ENCODE data around the gene CCDC88A. TPM values are rescaled to one million over a fixed set of nuclear protein-coding genes. Genes with fewer than 3 reads are reported as not detected.

CCDC88A gene
- total RNA-seq, 2 experiments from 2014 or later, result 109 to 110 TPM

GRCh38 chr2:55421326-55421725 lies 1.7 kb upstream of the CCDC88A start:
- Histone ChIP-seq H3K27ac (ENCODE audit: low read depth, low read length, poor library complexity, severe bottlenecking) (peak overlapping the region; percentile 52), H3K4me2 (ENCODE audit: low read length) (peak overlapping the region; percentile 77), H3K79me2 (ENCODE audit: insufficient read depth, low read depth, low read length) (peaks cover 39% of the 10 kb centered on the region), H3K4me3 (ENCODE audit: low read depth, low read length, poor library complexity, severe bottlenecking) (peak overlapping the region; percentile 81), H4K20me1 (ENCODE audit: insufficient read depth, low read length) (peaks cover 10% of the 10 kb centered on the region; the same call in 1 of the 2 replicates), H3K9me3 (ENCODE audit: low read length) (no peaks in the 10 kb centered on the region), H3K36me3 (ENCODE audit: insufficient read depth, low read length) (no peaks in the 10 kb centered on the region), H3K9me2 (ENCODE audit: insufficient read depth, low read length) (no peaks in the 10 kb centered on the region), H2AFZ (ENCODE audit: low read length) (peak overlapping the region; percentile 91), H3K4me1 (ENCODE audit: insufficient read depth, low read length, poor library complexity, severe bottlenecking) (peaks cover 43% of the 10 kb centered on the region)
- intact Hi-C loops (cut with micrococcal nuclease; ENCODE audit: unreplicated experiment), result loop anchor here (2.0 kb wide), 1 partner anchor 139 kb away; no protein-coding TSS in a partner anchor
- DNase-seq (ENCODE audit: low spot score), result no peak
- CTCF ChIA-PET (ENCODE audit: unreplicated experiment), result no interaction called here
- POLR2A ChIA-PET, result interaction anchor here (0.9 to 1.2 kb wide), 3 partner anchors 10 to 77 kb away, joined by 3 to 4 read pairs (median 3); no protein-coding TSS in a partner anchor
- TF ChIP-seq EZH2phosphoT487 (IDR thresholded peaks at IDR 0.05; ENCODE audit: borderline replicate concordance, low read depth, low read length) (no peak), CTCF (conservative IDR thresholded peaks at IDR 0.05; ENCODE audit: low read length) (no peak)
- no TSS peak for BruUV-seq (replicated peaks)

GRCh38 chr2:55420871-55421270 lies 1.2 kb upstream of the CCDC88A start:
- H2AFZ ChIP-seq (ENCODE audit: low read length), result peak overlapping the region; percentile 91
- ChIA-PET POLR2A (interaction anchor here (0.9 to 1.2 kb wide), 4 partner anchors 11 to 99 kb away, joined by 3 to 8 read pairs (median 4); partner anchors contain the start of gene CFAP36), CTCF (ENCODE audit: unreplicated experiment) (no interaction called here)
- BruUV-seq (replicated peaks), result no TSS peak
- H3K36me3 ChIP-seq (ENCODE audit: insufficient read depth, low read length), result peaks cover 2% of the 10 kb centered on the region; the same call in 1 of the 2 replicates
- H3K4me3 ChIP-seq (ENCODE audit: low read depth, low read length, poor library complexity, severe bottlenecking), result peak overlapping the region; percentile 81
- H3K4me2 ChIP-seq (ENCODE audit: low read length), result peak overlapping the region; percentile 77
- intact Hi-C loops (cut with micrococcal nuclease; ENCODE audit: unreplicated experiment), result loop anchor here (1.0 to 2.0 kb wide), 2 partner anchors 138 to 152 kb away; partner anchors contain the start of gene MTIF2
- H3K27ac ChIP-seq (ENCODE audit: low read depth, low read length, poor library complexity, severe bottlenecking), result peak overlapping the region; percentile 52
- H4K20me1 ChIP-seq (ENCODE audit: insufficient read depth, low read length), result peaks cover 10% of the 10 kb centered on the region; the same call in 1 of the 2 replicates
- peaks cover 44% of the 10 kb centered on the region for H3K79me2 ChIP-seq (ENCODE audit: insufficient read depth, low read depth, low read length)
- H3K9me2 ChIP-seq (ENCODE audit: insufficient read depth, low read length), result no peaks in the 10 kb centered on the region
- peak; percentile 57 for DNase-seq (ENCODE audit: low spot score)
- no peak for TF ChIP-seq CTCF (conservative IDR thresholded peaks at IDR 0.05; ENCODE audit: low read length)
- TF ChIP-seq EZH2phosphoT487 (IDR thresholded peaks at IDR 0.05; ENCODE audit: borderline replicate concordance, low read depth, low read length), result no peak
- H3K4me1 ChIP-seq (ENCODE audit: insufficient read depth, low read length, poor library complexity, severe bottlenecking), result peaks cover 46% of the 10 kb centered on the region
- H3K9me3 ChIP-seq (ENCODE audit: low read length), result no peaks in the 10 kb centered on the region

GRCh38 chr2:55420439-55420725 lies 726 bp upstream of the CCDC88A start:
- ChIA-PET POLR2A (interaction anchor here (0.7 to 1.2 kb wide), 6 partner anchors 9 to 369 kb away, joined by 3 to 8 read pairs (median 3); partner anchors contain the start of gene CFAP36), CTCF (ENCODE audit: unreplicated experiment) (no interaction called here)
- Histone ChIP-seq H3K4me1 (ENCODE audit: insufficient read depth, low read length, poor library complexity, severe bottlenecking) (peaks cover 46% of the 10 kb centered on the region), H3K9me2 (ENCODE audit: insufficient read depth, low read length) (no peaks in the 10 kb centered on the region), H3K36me3 (ENCODE audit: insufficient read depth, low read length) (peaks cover 6% of the 10 kb centered on the region), H3K4me2 (ENCODE audit: low read length) (peak overlapping the region; percentile 77), H4K20me1 (ENCODE audit: insufficient read depth, low read length) (peaks cover 10% of the 10 kb centered on the region; the same call in 1 of the 2 replicates), H3K27ac (ENCODE audit: low read depth, low read length, poor library complexity, severe bottlenecking) (peak overlapping the region; percentile 52), H3K9me3 (ENCODE audit: low read length) (no peaks in the 10 kb centered on the region), H3K4me3 (ENCODE audit: low read depth, low read length, poor library complexity, severe bottlenecking) (peak overlapping the region; percentile 81), H3K79me2 (ENCODE audit: insufficient read depth, low read depth, low read length) (peaks cover 48% of the 10 kb centered on the region), H2AFZ (ENCODE audit: low read length) (peak overlapping the region; percentile 91)
- TF ChIP-seq CTCF (conservative IDR thresholded peaks at IDR 0.05; ENCODE audit: low read length), result no peak
- BruUV-seq (replicated peaks), result no TSS peak
- DNase-seq (ENCODE audit: low spot score), result no peak
- intact Hi-C loops (cut with micrococcal nuclease; ENCODE audit: unreplicated experiment), result loop anchor here (1.0 to 2.0 kb wide), 2 partner anchors 138 to 151 kb away; partner anchors contain the start of gene MTIF2
